T follicular helper cell (primary cell): ENCODE measurements around the gene CAPN5.

Experiments used
- DNase-seq: peaks from one replicate; pipeline ENCODE4 v3.0.0-alpha.2; 2020; ENCODE audit warnings: low read depth

CAPN5 gene

GRCh38 chr11:77100166-77101042, 33.6 kb downstream of the CAPN5 start:
- no peak for DNase-seq

DNA sequence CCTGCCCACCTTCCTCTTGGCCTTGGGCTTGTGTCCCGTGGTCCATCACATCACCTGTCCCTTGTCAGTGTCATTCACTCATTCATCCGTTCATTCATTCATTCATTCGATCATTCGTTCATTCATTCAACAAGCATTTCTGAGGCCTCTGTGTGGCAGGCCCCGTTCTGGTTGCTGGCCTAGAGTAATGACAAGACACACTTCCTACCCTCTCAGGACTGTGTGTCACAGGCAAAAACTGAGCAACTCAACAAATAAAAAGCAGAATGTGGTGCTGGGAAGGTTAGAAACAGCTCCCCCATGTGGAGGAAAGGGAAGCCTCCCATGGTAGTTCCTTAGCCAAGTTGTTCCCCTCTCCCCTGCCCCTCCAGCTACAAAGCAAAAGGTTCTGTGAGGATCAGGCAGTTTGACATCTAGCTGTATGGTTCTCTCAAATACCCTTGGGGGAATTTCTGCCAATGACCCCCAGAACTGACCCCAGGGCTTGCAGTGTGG, 34.3 kb downstream of the CAPN5 start:
- DNase-seq: no peak

- DNase-seq: no peak
Observed at GRCh38 chr11:77102246-77103210, 35.8 kb downstream of the CAPN5 start, which contains the start of gene OMP. TSS of gene OMP (plus strand) at chr11:77102840. CDS start at chr11:77102840, 0 bp downstream.

DNA sequence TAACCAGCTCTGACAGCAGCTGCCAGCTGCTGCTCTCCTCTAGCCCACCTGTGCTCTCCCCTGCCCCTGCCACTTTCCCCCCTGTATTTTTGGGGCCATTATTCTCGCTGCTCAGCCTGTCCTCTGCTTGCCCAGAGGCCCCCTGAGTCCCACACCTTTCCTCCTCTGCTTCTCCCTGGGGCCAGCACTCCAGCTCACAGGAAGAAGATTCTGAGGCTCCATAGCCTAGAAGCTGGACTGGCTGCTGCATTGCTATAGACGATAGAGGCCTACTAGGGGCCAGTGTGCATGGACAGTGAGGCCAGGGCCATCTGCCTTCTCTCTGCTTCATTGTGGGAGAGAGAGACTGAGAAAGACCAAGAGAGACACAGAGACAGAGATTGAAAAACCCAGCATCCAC, 36.5 kb downstream of the CAPN5 start:
- no peak for DNase-seq

- DNase-seq: no peak
Observed at GRCh38 chr11:77104727-77105126, 38.0 kb downstream of the CAPN5 start.

DNA sequence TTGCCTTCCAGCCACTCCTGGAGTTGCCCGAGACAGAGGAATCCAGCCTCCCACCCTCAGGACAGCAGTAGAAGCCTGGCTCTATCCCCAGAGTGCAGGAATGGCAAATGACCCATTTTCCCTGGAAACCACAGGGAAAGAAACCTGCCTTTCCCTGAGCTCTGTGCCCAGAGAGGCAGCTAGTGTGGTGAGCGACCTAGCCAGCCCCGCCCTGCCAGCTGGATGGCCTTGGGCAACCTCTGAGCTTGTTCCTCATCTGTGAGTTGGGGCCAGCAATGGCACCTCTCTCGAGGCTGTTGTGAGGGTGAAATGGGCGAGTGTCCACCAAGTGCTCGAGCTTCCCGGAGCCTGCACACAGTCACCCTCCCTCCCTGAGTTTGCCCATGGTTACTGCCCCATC, 39.5 kb downstream of the CAPN5 start:
- DNase-seq: no peak

- no peak for DNase-seq
Observed at GRCh38 chr11:77106759-77107158, 40.0 kb downstream of the CAPN5 start.

DNA sequence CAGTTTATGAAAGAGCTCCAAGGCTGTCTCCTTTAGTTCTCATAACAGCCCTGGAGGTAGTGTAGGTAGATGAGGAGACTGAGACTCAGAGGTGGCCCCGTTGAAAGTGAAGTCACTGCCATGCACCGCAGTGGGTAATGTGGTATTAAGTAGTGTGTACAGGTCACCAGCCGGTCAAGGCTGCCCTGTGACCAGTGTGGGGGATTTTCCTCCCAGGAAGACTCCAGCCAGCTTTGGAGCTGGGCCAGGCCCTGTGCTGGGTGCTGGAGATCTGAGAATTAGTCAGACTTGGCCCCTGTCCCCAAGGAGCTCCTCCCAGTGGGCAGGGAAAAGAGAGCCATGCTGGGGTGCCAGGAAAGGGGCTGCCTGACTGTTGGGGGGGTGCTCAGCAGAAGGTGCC, 41.2 kb downstream of the CAPN5 start:
- no peak for DNase-seq

- no peak for DNase-seq
Observed at GRCh38 chr11:77108436-77108835, 41.7 kb downstream of the CAPN5 start.

GRCh38 chr11:77109236-77110019, 42.7 kb downstream of the CAPN5 start:
- DNase-seq: no peak

GRCh38 chr11:77110836-77111235, 44.1 kb downstream of the CAPN5 start:
- DNase-seq: no peak

- DNase-seq: no peak
Observed at GRCh38 chr11:77111277-77111676, 44.5 kb downstream of the CAPN5 start.

- DNase-seq: no peak
Observed at GRCh38 chr11:77111946-77112345, 45.2 kb downstream of the CAPN5 start.

DNA sequence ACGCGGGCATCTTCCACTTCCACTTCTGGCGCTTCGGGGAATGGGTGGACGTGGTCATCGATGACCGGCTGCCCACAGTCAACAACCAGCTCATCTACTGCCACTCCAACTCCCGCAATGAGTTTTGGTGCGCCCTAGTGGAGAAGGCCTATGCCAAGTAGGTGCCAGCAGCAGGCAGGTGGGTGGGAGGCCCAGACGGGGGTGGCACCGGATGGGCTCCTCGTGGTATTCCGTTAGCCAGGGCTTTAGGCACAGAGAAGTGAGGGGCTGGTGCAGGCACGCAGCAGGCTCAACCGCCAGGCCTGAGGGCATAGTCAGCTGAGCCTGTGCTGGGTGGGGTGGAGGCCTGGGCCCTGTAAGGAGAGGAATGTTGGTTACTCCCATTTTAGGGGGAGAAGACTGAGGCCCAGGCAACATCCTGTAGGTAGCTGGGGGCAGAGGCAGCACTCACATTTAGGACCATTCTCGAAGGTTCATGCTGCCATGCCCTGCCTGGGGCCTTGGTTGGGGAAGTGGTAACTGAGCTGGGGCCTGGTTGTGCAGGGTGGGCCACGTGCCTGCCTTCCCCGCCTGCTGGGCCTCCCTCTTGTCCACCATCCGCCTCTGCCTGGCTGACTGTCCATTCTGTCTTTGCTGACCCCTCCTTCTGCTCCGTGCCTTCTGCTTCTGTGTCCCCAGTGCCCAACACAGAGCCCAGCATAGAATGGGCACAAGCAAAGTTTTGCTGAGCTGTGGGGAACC, 46.0 kb downstream of the CAPN5 start:
- no peak for DNase-seq

DNA sequence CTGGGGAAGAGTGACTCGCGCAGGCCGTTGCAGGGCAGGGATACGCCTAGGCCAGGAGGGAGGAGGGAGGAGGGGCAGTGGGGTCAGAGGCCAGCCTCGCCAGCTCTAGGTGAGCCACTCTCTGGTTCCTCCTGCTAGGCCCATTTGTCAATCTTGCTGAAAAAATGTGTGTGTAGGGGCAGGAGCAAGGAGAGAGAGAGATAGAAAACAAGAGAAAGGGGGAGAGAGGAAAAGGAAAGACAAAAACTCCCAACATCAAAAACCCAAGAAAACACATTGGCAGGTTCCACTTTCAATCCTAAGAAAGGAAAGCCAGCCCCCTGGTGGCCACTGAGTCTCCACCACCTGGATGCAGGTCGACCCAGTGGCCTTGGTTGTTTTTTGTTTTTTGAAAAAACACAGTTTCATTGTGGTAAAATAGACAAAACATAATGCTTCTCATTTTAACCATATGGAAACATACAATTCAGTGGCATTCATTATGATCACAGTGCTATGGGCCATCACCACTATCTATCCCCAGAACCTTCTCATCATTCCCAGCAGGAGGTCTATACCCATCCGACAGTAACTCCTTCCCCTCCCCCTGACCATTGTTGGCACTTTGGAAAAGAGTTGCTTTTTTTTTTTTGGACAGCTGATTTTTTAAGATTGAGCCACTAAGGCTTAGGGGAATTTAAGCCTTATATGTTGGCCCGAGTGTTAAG, 46.8 kb downstream of the CAPN5 start:
- no peak for DNase-seq

DNA sequence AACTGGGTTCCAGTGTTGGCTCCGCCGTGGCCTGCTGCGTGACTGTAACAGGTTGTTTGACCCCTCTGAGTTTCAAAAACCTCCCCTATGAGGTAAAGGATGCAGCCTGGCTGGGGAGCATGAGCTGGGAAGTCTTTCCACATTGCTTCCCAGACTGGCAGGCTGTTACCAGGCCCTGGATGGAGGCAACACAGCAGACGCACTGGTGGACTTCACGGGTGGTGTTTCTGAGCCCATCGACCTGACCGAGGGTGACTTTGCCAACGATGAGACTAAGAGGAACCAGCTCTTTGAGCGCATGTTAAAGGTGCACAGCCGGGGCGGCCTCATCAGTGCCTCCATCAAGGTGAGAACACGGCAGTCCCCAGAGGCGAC, 47.3 kb downstream of the CAPN5 start:
- no peak for DNase-seq

DNA sequence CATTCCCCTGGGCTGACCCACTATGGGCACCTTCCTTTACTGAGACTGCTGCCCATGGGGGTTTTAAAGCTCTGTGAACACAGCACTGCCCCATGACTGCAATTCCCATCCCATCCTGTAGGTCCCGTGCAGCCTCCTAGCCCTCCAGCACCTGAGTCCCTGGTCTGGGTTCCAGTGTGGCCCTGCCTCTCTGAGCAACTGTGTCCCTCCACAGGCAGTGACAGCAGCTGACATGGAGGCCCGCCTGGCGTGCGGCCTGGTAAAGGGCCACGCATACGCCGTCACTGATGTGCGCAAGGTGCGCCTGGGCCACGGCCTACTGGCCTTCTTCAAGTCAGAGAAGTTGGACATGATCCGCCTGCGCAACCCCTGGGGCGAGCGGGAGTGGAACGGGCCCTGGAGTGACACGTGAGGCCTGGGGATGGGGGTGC, 48.4 kb downstream of the CAPN5 start:
- no peak for DNase-seq

GRCh38 chr11:77115956-77116355, 49.2 kb downstream of the CAPN5 start:
- no peak for DNase-seq

GRCh38 chr11:77117492-77117891, 50.7 kb downstream of the CAPN5 start:
- no peak for DNase-seq

- no peak for DNase-seq
Observed at GRCh38 chr11:77118086-77118485, 51.3 kb downstream of the CAPN5 start.
